H1 (cell line): ENCODE data around the gene RBM15. TPM values are rescaled to one million over a fixed set of nuclear protein-coding genes. Genes with fewer than 3 reads are reported as not detected.

Experiments
- CTCF ChIA-PET: fragments of 300-600 bp; sonication (Branson Sonifier 250); formaldehyde crosslinking; loops from one replicate; lab custom pipeline; 2021; ENCODE audit not compliant: partially characterized antibody; lab: Charles Lee
- POLR2A ChIA-PET: fragments of 300-600 bp; sonication (Branson Sonifier 250); formaldehyde crosslinking; loops from one replicate; lab custom pipeline; 2021; ENCODE audit warnings: inconsistent platforms; ENCODE audit not compliant: partially characterized antibody; lab: Charles Lee
- DNase-seq, 2 experiments: peaks; one replicate each; pipeline versions ENCODE4 v3.0.0 to v3.0.0-alpha.2; 2010 to 2022; ENCODE audit warnings: low spot score in 2 of 2, low read depth in 1 of 2, mixed read lengths in 1 of 2
- FAIRE-seq: peaks from 2 replicates; lab custom pipeline; 2011; peaks lifted over from hg19 to GRCh38; lab: Jason Lieb, UNC
- H2AFZ ChIP-seq: 2 replicates; pipeline ENCODE4 v1.8.1; 2012; ENCODE audit warnings: low read length, inconsistent platforms
- H2AK5ac ChIP-seq: 2 replicates; pipeline ENCODE4 v1.6.1; 2013; ENCODE audit warnings: low read depth, low read length
- H2BK120ac ChIP-seq: replicated peaks from 2 replicates; pipeline ENCODE3; 2013; ENCODE audit warnings: low read depth, low read length, inconsistent platforms
- H2BK12ac ChIP-seq: 2 replicates; pipeline ENCODE4 v1.6.1; 2013; ENCODE audit warnings: low read depth, low read length
- H2BK15ac ChIP-seq: 2 replicates; pipeline ENCODE4 v1.6.1; 2013; ENCODE audit warnings: low read length
- H2BK20ac ChIP-seq: 2 replicates; pipeline ENCODE4 v1.6.1; 2013; ENCODE audit warnings: low read length
- H2BK5ac ChIP-seq: 2 replicates; pipeline ENCODE4 v1.6.1; 2013; ENCODE audit warnings: low read depth, low read length
- H3K14ac ChIP-seq: 2 replicates; pipeline ENCODE4 v1.6.1; 2013; ENCODE audit warnings: inconsistent platforms; ENCODE audit not compliant: insufficient read length
- H3K18ac ChIP-seq: 2 replicates; pipeline ENCODE4 v1.6.1; 2013; ENCODE audit warnings: low read length; ENCODE audit errors: extremely low read depth
- H3K23ac ChIP-seq: 2 replicates; pipeline ENCODE4 v1.6.1; 2013; ENCODE audit warnings: inconsistent platforms; ENCODE audit not compliant: insufficient read length
- H3K23me2 ChIP-seq: 2 replicates; pipeline ENCODE4 v1.6.1; 2013; ENCODE audit warnings: low read depth, low read length
- H3K27ac ChIP-seq: 2 replicates; pipeline ENCODE4 v1.6.1; 2011; ENCODE audit warnings: low read depth, low read length, inconsistent platforms
- H3K27me3 ChIP-seq, 4 experiments: replicated peaks in 1 of 4; 1 replicate in 1 of 4; 2 replicates in 3 of 4; pipeline versions ENCODE4 v1.6.1 to v1.8.1; 2011 to 2013; ENCODE audit warnings: low read length in 3 of 4, mild to moderate bottlenecking in 3 of 4, inconsistent platforms in 2 of 4, mixed read lengths in 2 of 4, moderate library complexity in 1 of 4; ENCODE audit not compliant: control insufficient read depth in 3 of 4, insufficient read depth in 3 of 4; ENCODE audit errors: extremely low read depth in 1 of 4
- H3K36me3 ChIP-seq, 4 experiments: 2 replicates each; pipeline versions ENCODE4 v1.6.1 to v1.8.1; 2011 to 2013; ENCODE audit warnings: mild to moderate bottlenecking in 4 of 4, low read length in 3 of 4, moderate library complexity in 2 of 4, control low read depth in 1 of 4, inconsistent platforms in 1 of 4; ENCODE audit not compliant: insufficient read depth in 4 of 4, control insufficient read depth in 2 of 4
- H3K4ac ChIP-seq: replicated peaks from 2 replicates; pipeline ENCODE3; 2013; ENCODE audit warnings: low read length, low read depth, mixed read lengths, inconsistent platforms; ENCODE audit not compliant: insufficient read length
- H3K4me1 ChIP-seq, 4 experiments: replicated peaks in 1 of 4; 1 replicate in 1 of 4; 2 replicates in 3 of 4; pipeline versions ENCODE4 v1.6.1 to v1.8.1; 2011 to 2013; ENCODE audit warnings: low read length in 3 of 4, inconsistent platforms in 2 of 4, mixed read lengths in 1 of 4; ENCODE audit not compliant: insufficient read depth in 4 of 4, control insufficient read depth in 3 of 4
- H3K4me2 ChIP-seq, 2 experiments: 2 replicates each; pipeline versions ENCODE4 v1.6.1 to v1.8.1; 2011 to 2013; ENCODE audit warnings: low read depth in 2 of 2, low read length in 2 of 2, control low read depth in 1 of 2, inconsistent platforms in 1 of 2, mild to moderate bottlenecking in 1 of 2; ENCODE audit not compliant: insufficient read depth in 1 of 2
- H3K4me3 ChIP-seq, 4 experiments: fragments of 200-600, 300-600 bp in 1 of 4; sonication (generic), shearing (Covaris generic), sonication (Bioruptor Twin) in 1 of 4; 2 replicates each; pipeline versions ENCODE4 v1.5.1 to v1.8.1; 2011 to 2016; ENCODE audit warnings: low read length in 4 of 4, low read depth in 3 of 4, control low read depth in 2 of 4, inconsistent platforms in 2 of 4, mild to moderate bottlenecking in 2 of 4, mixed read lengths in 1 of 4, moderate library complexity in 1 of 4; ENCODE audit not compliant: insufficient read depth in 2 of 4; ENCODE audit errors: extremely low read depth in 1 of 4
- H3K56ac ChIP-seq: replicated peaks from 2 replicates; pipeline ENCODE3; 2013; ENCODE audit warnings: low read depth, mild to moderate bottlenecking, mixed read lengths, low read length, inconsistent platforms; ENCODE audit not compliant: insufficient read length
- H3K79me1 ChIP-seq: 2 replicates; pipeline ENCODE4 v1.6.1; 2013; ENCODE audit warnings: low read depth, low read length, control low read depth
- H3K79me2 ChIP-seq, 2 experiments: 2 replicates each; pipeline versions ENCODE4 v1.6.1 to v1.8.1; 2012 to 2013; ENCODE audit warnings: low read length in 2 of 2, mild to moderate bottlenecking in 2 of 2, inconsistent platforms in 1 of 2; ENCODE audit not compliant: insufficient read depth in 2 of 2, control insufficient read depth in 1 of 2
- H3K9ac ChIP-seq, 4 experiments: replicated peaks in 1 of 4; 1 replicate in 1 of 4; 2 replicates in 3 of 4; pipeline versions ENCODE4 v1.6.1 to v1.8.1; 2011 to 2013; ENCODE audit warnings: low read depth in 3 of 4, low read length in 3 of 4, control low read depth in 2 of 4, mild to moderate bottlenecking in 2 of 4, moderate library complexity in 2 of 4, inconsistent platforms in 1 of 4; ENCODE audit errors: extremely low read depth in 1 of 4
- H3K9me3 ChIP-seq, 2 experiments: 2 replicates each; pipeline versions ENCODE4 v1.6.1 to v1.8.1; 2012 to 2013; ENCODE audit warnings: mild to moderate bottlenecking in 2 of 2, moderate library complexity in 2 of 2, control low read depth in 1 of 2, inconsistent platforms in 1 of 2, low read depth in 1 of 2, low read length in 1 of 2, mixed read lengths in 1 of 2; ENCODE audit not compliant: insufficient read depth in 2 of 2
- H4K20me1 ChIP-seq, 2 experiments: replicated peaks in 1 of 2; 2 replicates each; pipeline versions ENCODE3 to v1.8.1; 2011 to 2013; ENCODE audit warnings: inconsistent platforms in 2 of 2, low read length in 2 of 2, mild to moderate bottlenecking in 1 of 2; ENCODE audit not compliant: insufficient read depth in 2 of 2, control insufficient read depth in 1 of 2
- H4K5ac ChIP-seq: 2 replicates; pipeline ENCODE4 v1.6.1; 2013; ENCODE audit warnings: low read length, low read depth, mixed read lengths, inconsistent platforms; ENCODE audit not compliant: insufficient read length
- H4K8ac ChIP-seq: 2 replicates; pipeline ENCODE4 v1.8.0; 2013; ENCODE audit warnings: mild to moderate bottlenecking, moderate library complexity, low read length, inconsistent platforms; ENCODE audit not compliant: insufficient read depth; ENCODE audit errors: extremely low read depth
- H4K91ac ChIP-seq: replicated peaks from 2 replicates; pipeline ENCODE3; 2013; ENCODE audit warnings: low read length, mixed read lengths, inconsistent platforms; ENCODE audit not compliant: insufficient read length
- BACH1 ChIP-seq: IDR thresholded peaks from 2 replicates; pipeline ENCODE4 v1.6.1; 2012; ENCODE audit warnings: low read length, improper control_type of control experiment
- BCL11A ChIP-seq, 2 experiments: IDR thresholded peaks; one replicate each; pipeline ENCODE4 v1.6.1; 2011; ENCODE audit warnings: low read depth in 2 of 2, low read length in 2 of 2, mild to moderate bottlenecking in 2 of 2
- CEBPB ChIP-seq: IDR thresholded peaks from 2 replicates; pipeline ENCODE4 v1.6.1; 2012; ENCODE audit warnings: low read depth, low read length
- CREB1 ChIP-seq: IDR thresholded peaks from 2 replicates; pipeline ENCODE4 v1.6.1; 2012; ENCODE audit warnings: inconsistent platforms
- EP300 ChIP-seq, 2 experiments: IDR thresholded peaks; 1 replicate in 1 of 2; 2 replicates in 1 of 2; pipeline ENCODE4 v1.6.1; 2011 to 2012; ENCODE audit warnings: low read depth in 2 of 2, low read length in 2 of 2, mild to moderate bottlenecking in 2 of 2, borderline replicate concordance in 1 of 2, inconsistent platforms in 1 of 2, moderate library complexity in 1 of 2
- FOSL1 ChIP-seq: IDR thresholded peaks from 2 replicates; pipeline ENCODE4 v1.6.1; 2011; ENCODE audit warnings: mild to moderate bottlenecking, low read depth, low read length, moderate library complexity; ENCODE audit not compliant: insufficient read depth
- HDAC6 ChIP-seq: IDR thresholded peaks from one replicate; pipeline ENCODE4 v1.7.1; 2012; ENCODE audit warnings: low read depth, mild to moderate bottlenecking, inconsistent platforms, low read length, moderate library complexity
- KDM4A ChIP-seq: IDR thresholded peaks from one replicate; pipeline ENCODE4 v1.7.1; 2012; ENCODE audit warnings: low read depth, mild to moderate bottlenecking, moderate library complexity, low read length, inconsistent platforms; ENCODE audit not compliant: severe bottlenecking
- PHF8 ChIP-seq: fragments of 200-600 bp; sonication (generic); conservative IDR thresholded peaks from 2 replicates; pipeline ENCODE4 v1.7.1; 2012; ENCODE audit warnings: low read depth, mild to moderate bottlenecking, inconsistent platforms, low read length, moderate library complexity
- POLR2A ChIP-seq, 2 experiments: IDR thresholded peaks; 1 replicate in 1 of 2; 2 replicates in 1 of 2; pipeline ENCODE4 v1.6.1; 2011; ENCODE audit warnings: low read depth in 2 of 2, low read length in 2 of 2, mild to moderate bottlenecking in 2 of 2; ENCODE audit errors: control extremely low read depth in 1 of 2
- SIN3A ChIP-seq, 2 experiments: IDR thresholded peaks in 1 of 2; conservative IDR thresholded peaks in 1 of 2; 2 replicates each; pipeline ENCODE4 v1.6.1; 2011 to 2012; ENCODE audit warnings: low read length in 2 of 2, improper control_type of control experiment in 1 of 2, low read depth in 1 of 2, mild to moderate bottlenecking in 1 of 2
- SP4 ChIP-seq: IDR thresholded peaks from 2 replicates; pipeline ENCODE4 v1.6.1; 2012; ENCODE audit warnings: low read length, inconsistent platforms
- TCF12 ChIP-seq: IDR thresholded peaks from 2 replicates; pipeline ENCODE4 v1.6.1; 2011; ENCODE audit warnings: low read depth, mild to moderate bottlenecking, low read length
- WGBS, 2 experiments: shearing (Covaris generic) in 1 of 2; methylation state at CpG; one replicate each; pipeline versions ENCODE4 v1.1.6 to v1.1.7; 2013 to 2015; ENCODE audit warnings: low lambda C conversion rate in 2 of 2, mixed read lengths in 2 of 2, inconsistent platforms in 1 of 2, low coverage in 1 of 2, missing lambda C conversion rate in 1 of 2; ENCODE audit not compliant: insufficient replicate concordance in 2 of 2, insufficient coverage in 1 of 2, insufficient read length in 1 of 2; ENCODE audit errors: extremely low coverage in 1 of 2, missing lambda C conversion rate in 1 of 2; 5-methylcytosine and 5-hydroxymethylcytosine counted together
- polyA plus RNA-seq, 7 experiments: library from polyadenylated mRNA; depleted of rRNA in 3 of 7; stranded (reverse) in 5 of 7; unstranded in 2 of 7; fragments of >200 nt in 5 of 7; fragments of 200-250 nt in 2 of 7; gene quantifications; 1 replicate in 5 of 7; 2 replicates in 1 of 7; 4 replicates in 1 of 7; pipeline versions ENCODE4 v1.2.1 to v1.2.3, GENCODE V29; 2011 to 2013; ENCODE audit warnings: missing spikeins in 2 of 7, mixed read lengths in 2 of 7
- total RNA-seq: library from RNA; stranded (reverse); fragmentation: NEBNext Ultra II Directional; extraction: Animal tissue kit (Norgen Biotek cat#: 25700); gene quantifications from 2 replicates; pipeline ENCODE4 v1.2.1, GENCODE V29; 2021

Gene RBM15
- total and polyA plus RNA-seq, 2 of the 8 experiments (the other 6 are each of a cell fraction or from before 2014, with no cell fraction given) = 13.5 to 44.9 TPM

GRCh38 chr1:110291241-110292030 lies 47.7 kb upstream of the RBM15 start:
- Histone ChIP-seq H2BK12ac (no peak overlapping the region), H3K4ac (no peak overlapping the region), H4K5ac (no peak overlapping the region), H3K27me3 (no peaks in the 10 kb centered on the region), H4K20me1 (no peaks in the 10 kb centered on the region), H3K9me3 (no peaks in the 10 kb centered on the region), H4K91ac (no peak overlapping the region), H3K23ac (no peak overlapping the region), H3K79me1 (no peaks in the 10 kb centered on the region), H3K18ac (no peak overlapping the region), H3K56ac (no peak overlapping the region), H2AK5ac (no peak overlapping the region), H2BK5ac (no peak overlapping the region), H3K23me2 (no peaks in the 10 kb centered on the region), H4K8ac (no peak overlapping the region), H2BK15ac (no peak overlapping the region), H3K36me3 (no peaks in the 10 kb centered on the region), H3K4me3 (no peak overlapping the region), H3K4me2 (no peak overlapping the region), H3K27ac (no peak overlapping the region), H2AFZ (no peak overlapping the region), H2BK20ac (no peak overlapping the region), H3K14ac (no peak overlapping the region), H3K9ac (no peak overlapping the region), H2BK120ac (no peak overlapping the region), H3K79me2 (no peaks in the 10 kb centered on the region), H3K4me1 (no peaks in the 10 kb centered on the region; a peak in 1 of 7 replicates)
- ChIA-PET CTCF (interaction anchor here (0.7 to 34.1 kb wide), 13 partner anchors 9 to 204 kb away, joined by 3 to 1001 read pairs (median 4); partner anchors contain the start of gene KCNC4), POLR2A (interaction anchor here (0.6 to 1.6 kb wide), 6 partner anchors 10 to 57 kb away, joined by 3 to 6 read pairs (median 3); partner anchors contain the start of gene RBM15)
- no peak for DNase-seq
- no peak for FAIRE-seq
- 72% methylated on average over 6 of the region's 7 CpGs; no CpG with 5 or more reads in 1 of the 2 experiments for WGBS, 2 experiments
- TF ChIP-seq CREB1 = no peak
- TF ChIP-seq SIN3A (conservative IDR thresholded peaks at IDR 0.05 in 1 of 2, IDR thresholded peaks at IDR 0.05 in 1 of 2; ENCODE audit: low read depth in 1 of 2, low read length in 2 of 2) = no peak
- TF ChIP-seq POLR2A (IDR thresholded peaks at IDR 0.05; ENCODE audit: control extremely low read depth in 1 of 2, low read depth in 2 of 2, low read length in 2 of 2) = no peak
- no peak for TF ChIP-seq SP4
- no peak for TF ChIP-seq FOSL1
- no peak for TF ChIP-seq KDM4A
- no peak for TF ChIP-seq CEBPB
- TF ChIP-seq HDAC6 = no peak
- no peak for TF ChIP-seq PHF8
- TF ChIP-seq EP300 (IDR thresholded peaks at IDR 0.05; ENCODE audit: borderline replicate concordance in 1 of 2, low read depth in 2 of 2, low read length in 2 of 2) = no peak
- no peak for TF ChIP-seq BACH1
- TF ChIP-seq BCL11A (IDR thresholded peaks at IDR 0.05; ENCODE audit: low read depth in 2 of 2, low read length in 2 of 2) = no peak
- TF ChIP-seq TCF12 = no peak
